ENCODE measurements around the gene MARCHF11.

DNA sequence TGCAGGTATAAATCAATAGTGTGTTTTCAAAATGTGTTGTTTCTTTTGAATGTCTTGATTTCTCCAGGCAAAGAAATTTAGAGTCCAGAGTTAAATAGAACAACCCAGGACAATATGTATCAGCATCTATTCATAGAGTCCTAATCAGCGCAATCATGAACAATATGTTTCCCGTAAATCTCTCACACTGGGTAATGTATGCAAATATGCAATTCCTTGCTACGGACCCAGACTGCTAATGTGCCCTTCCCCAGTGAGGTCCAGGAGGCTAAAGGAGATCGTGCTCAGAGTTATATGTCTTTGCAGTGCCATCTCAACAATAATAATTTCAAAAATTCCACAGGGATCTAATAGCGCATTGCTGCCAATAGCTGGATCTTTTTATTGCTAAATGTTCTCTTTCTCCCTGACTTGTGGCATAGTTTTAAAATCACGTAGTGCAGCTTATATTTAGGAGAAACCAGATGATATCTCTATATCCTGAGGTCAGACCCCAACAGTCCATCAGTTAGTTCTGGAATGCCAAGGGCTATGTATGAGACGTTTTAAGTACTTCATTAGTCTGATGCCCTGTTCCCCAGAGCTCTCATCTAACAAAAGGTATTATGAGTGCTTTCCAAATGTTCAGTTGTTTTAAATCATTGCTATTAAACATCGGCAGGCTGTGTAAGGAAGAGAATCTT, 145.1 kb downstream of the MARCHF11 start:
- TF ChIP-seq CTCF (IDR thresholded peaks at IDR 0.05) (no peak), POLR2AphosphoS5 (IDR thresholded peaks at IDR 0.05) (no peak)

All from transverse colon (tissue), 4 donors.